Retinal pigment epithelial cell (primary cell): Measurements from ENCODE around the gene CHRNA1.

Experiments used
- DNase-seq: peaks from one replicate; pipeline ENCODE4 v3.0.0-alpha.2; 2010; ENCODE audit warnings: low read depth
- H3K4me3 ChIP-seq: 2 replicates; pipeline ENCODE4 v1.5.1; 2011; ENCODE audit warnings: mild to moderate bottlenecking, low read length, control low read depth, moderate library complexity
- CTCF ChIP-seq: conservative IDR thresholded peaks from 2 replicates; pipeline ENCODE4 v1.5.1; 2011; ENCODE audit warnings: low read depth, low read length, control low read depth, inconsistent platforms

The CHRNA1 gene

GRCh38 chr2:174750923-174751441, 13.3 kb downstream of the CHRNA1 start:
- no peak overlapping the region for H3K4me3 ChIP-seq
- TF ChIP-seq CTCF: no peak
- DNase-seq: no peak

GRCh38 chr2:174749793-174750192, 14.5 kb downstream of the CHRNA1 start:
- no peak overlapping the region for H3K4me3 ChIP-seq
- no peak for DNase-seq
- no peak for TF ChIP-seq CTCF

GRCh38 chr2:174748948-174749347, 15.3 kb downstream of the CHRNA1 start:
- no peak for DNase-seq
- peak; percentile 80 for TF ChIP-seq CTCF
- no peak overlapping the region for H3K4me3 ChIP-seq

- TF ChIP-seq CTCF: no peak
- DNase-seq: no peak
- no peak overlapping the region for H3K4me3 ChIP-seq
Measured at GRCh38 chr2:174745142-174745541, 19.1 kb downstream of the CHRNA1 start.

- no peak overlapping the region for H3K4me3 ChIP-seq
- no peak for TF ChIP-seq CTCF
- DNase-seq: no peak
Measured at GRCh38 chr2:174744111-174744510, 20.2 kb downstream of the CHRNA1 start.

GRCh38 chr2:174740721-174741120, 23.6 kb downstream of the CHRNA1 start:
- no peak for DNase-seq

More at GRCh38 chr2:174740721-174741120, 23.6 kb downstream of the CHRNA1 start:
- no peak overlapping the region for H3K4me3 ChIP-seq
- no peak for TF ChIP-seq CTCF
